Stimulated activated CD8-positive, alpha-beta memory T cell treated with anti-CD3 and anti-CD28 coated beads, Interleukin-7, amount 100 ng/mL, for 4 hours (primary cell): Measurements from ENCODE around the gene ATP7B.

Source experiments
- DNase-seq, 2 donors: peaks; one replicate each; pipeline ENCODE4 v3.0.0-alpha.2; 2020; ENCODE audit warnings: low read depth in 2 of 2

ATP7B gene

DNA sequence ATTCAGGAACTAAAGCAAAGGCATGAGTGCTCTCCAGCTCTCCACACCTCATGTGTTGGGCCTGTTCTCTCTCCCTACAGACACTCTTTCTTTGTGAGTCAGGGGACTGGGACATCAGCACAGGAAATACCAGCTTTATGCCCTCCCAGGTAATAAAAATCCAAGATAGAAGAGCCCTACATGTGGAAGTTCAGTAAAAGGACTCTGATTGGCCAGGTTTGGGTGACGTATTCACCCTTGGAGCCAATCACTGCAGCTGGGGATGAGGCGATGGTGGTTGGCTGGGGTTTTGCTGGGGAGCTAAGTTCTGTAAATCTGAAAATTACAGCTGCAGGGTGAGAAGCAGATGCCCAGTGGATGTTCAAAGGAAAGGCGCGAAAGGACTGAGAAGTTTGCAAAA is 117.0 kb downstream of the ATP7B start:
- no peak for DNase-seq

DNA sequence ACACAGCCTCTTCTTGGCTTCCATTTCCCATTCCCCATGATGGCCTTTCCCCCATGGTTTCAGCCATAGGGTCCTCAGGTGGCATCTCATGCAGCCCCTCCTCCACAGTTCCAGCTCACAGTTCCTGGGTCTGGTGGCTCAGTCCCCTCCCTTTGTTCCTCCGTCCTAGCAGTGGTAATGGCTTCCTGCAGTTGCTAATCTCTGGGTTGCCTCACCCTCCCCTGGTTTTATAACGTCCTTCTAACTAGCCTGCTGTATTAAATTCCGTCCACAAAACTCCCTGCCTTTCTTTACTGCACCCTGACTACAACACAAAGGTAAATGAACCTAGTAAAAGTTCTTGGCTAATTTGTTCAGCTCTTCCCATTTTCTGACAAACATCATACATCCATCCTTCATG is 118.6 kb downstream of the ATP7B start:
- no peak for DNase-seq

- no peak for DNase-seq
These were observed 123.8 kb downstream of the ATP7B start for GRCh38 chr13:51887468-51887867.

DNA sequence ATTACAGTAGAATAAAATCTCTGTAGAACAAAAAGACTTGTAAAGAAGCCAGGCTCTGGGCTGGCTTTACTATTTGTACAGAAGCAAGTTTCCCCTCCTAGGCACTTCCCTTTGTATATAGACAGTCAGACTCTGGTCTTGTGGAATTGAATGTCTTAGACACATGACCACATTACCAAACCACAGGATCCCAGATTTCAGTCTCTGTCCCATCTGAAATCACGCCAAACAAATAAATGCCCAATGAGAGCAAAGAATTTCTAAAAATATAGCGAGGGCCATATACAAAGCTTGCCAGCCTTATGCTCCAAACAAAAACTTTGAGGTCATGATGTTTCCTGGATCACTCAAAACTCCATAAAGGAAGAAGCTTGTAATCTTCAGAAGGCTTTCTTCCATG is 125.6 kb downstream of the ATP7B start:
- DNase-seq = no peak

DNA sequence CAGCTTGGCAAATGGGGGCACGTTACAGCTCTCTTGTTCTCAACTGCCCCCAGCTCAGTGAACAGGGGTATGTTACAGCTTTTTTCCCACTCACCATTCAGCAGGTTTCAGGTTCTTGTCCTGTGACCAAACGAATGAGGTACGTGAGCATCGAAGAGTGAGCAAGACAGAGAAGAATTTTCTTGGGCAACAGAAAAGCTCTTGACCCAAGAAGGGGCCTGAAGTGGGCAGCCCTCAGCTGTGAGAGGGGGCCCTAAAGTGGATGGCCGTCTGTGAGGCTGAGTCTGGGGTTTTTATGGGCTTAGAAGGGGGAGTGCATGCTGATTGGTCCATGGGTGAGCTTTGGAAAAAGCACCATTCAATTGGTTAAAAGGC is 128.0 kb downstream of the ATP7B start:
- no peak for DNase-seq
